ENCODE data around the gene ZNF512. TPM values are rescaled to one million over a fixed set of nuclear protein-coding genes. Genes with fewer than 3 reads are reported as not detected.
"Not testable (repeated sequence)": the region's sequence is repeated elsewhere in the genome, so short reads cannot be mapped to it uniquely, and the experiment has no call there.

The ZNF512 gene
- polyA plus RNA-seq, 2 of the 4 experiments (the other 2 are of a cell fraction) = 25.3 to 55.4 TPM

- CTCF ChIA-PET = no interaction called here
- FAIRE-seq = no peak
Measured at GRCh38 chr2:27593240-27593639, 10.4 kb downstream of the ZNF512 start.

DNA sequence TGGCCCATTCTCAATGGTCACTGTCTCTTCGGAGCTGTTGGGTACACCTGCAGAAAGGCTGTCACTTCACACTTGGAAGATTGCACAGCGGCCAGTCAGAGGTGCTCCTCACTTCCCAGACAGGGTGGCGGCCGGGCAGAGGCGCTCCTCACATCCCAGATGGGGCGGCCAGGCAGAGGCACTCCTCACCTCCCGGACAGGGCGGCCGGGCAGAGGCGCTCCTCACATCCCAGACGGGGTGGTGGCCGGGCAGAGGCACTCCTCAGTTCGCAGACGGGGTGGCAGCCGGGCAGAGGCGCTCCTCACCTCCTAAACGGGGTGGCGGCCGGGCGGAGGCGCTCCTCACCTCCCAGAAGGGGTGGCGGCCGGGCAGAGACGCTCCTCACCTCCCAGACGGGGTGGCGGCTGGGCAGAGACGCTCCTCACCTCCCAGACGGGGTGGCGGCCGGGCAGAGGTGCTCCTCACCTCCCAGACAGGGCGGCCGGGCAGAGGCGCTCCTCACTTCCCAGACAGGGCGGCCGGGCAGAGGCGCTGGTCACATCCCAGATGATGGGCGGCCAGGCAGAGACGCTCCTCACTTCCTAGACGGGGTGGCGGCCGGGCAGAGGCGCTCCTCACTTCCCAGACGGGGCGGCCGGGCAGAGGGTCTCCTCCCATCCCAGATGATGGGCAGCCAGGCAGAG, 11.3 kb downstream of the ZNF512 start:
- CTCF ChIA-PET, H3K4me2 ChIP-seq: not testable (repeated sequence)

More at GRCh38 chr2:27593240-27593639, 10.4 kb downstream of the ZNF512 start:
- Histone ChIP-seq H3K4me1 (peaks cover 6% of the 10 kb centered on the region; the same call in 1 of the 3 replicates), H3K4me2 (no peak overlapping the region), H3K9me3 (peaks cover 10% of the 10 kb centered on the region; the same call in 2 of the 3 replicates), H3K4me3 (no peak overlapping the region), H3K27ac (no peak overlapping the region)
- WGBS (ENCODE audit: missing lambda C conversion rate) = 98% methylated on average over 2 of the region's 2 CpGs
- DNase-seq (ENCODE audit: low read depth in 1 of 2, low spot score in 1 of 2) (no peak), ATAC-seq (no peak)
- POLR2A ChIA-PET = no interaction called here
- TF ChIP-seq SREBF2 (IDR thresholded peaks at IDR 0.05) (no peak), NPAS2 (CRISPR knock-in tag; IDR thresholded peaks at IDR 0.05; ENCODE audit: borderline replicate concordance) (no peak), RCOR1 (IDR thresholded peaks at IDR 0.05; ENCODE audit: low read depth, low read length) (no peak), RFX5 (IDR thresholded peaks at IDR 0.05) (no peak), HDAC2 (IDR thresholded peaks at IDR 0.05) (no peak), EP300 (IDR thresholded peaks at IDR 0.05) (no peak), MAX (IDR thresholded peaks at IDR 0.05) (no peak), JUNB (IDR thresholded peaks at IDR 0.05) (no peak), KDM1A (IDR thresholded peaks at IDR 0.05; ENCODE audit: low read depth) (no peak), RARB (CRISPR knock-in tag; IDR thresholded peaks at IDR 0.05) (no peak), MAZ (IDR thresholded peaks at IDR 0.05; ENCODE audit: borderline replicate concordance, low read depth, low read length) (no peak), HOXB13 (CRISPR knock-in tag; IDR thresholded peaks at IDR 0.05; ENCODE audit: low read depth) (no peak), NR3C1 (IDR thresholded peaks at IDR 0.05) (no peak), EHF (CRISPR knock-in tag; IDR thresholded peaks at IDR 0.05) (no peak)
- TF ChIP-seq, protein P1, sequence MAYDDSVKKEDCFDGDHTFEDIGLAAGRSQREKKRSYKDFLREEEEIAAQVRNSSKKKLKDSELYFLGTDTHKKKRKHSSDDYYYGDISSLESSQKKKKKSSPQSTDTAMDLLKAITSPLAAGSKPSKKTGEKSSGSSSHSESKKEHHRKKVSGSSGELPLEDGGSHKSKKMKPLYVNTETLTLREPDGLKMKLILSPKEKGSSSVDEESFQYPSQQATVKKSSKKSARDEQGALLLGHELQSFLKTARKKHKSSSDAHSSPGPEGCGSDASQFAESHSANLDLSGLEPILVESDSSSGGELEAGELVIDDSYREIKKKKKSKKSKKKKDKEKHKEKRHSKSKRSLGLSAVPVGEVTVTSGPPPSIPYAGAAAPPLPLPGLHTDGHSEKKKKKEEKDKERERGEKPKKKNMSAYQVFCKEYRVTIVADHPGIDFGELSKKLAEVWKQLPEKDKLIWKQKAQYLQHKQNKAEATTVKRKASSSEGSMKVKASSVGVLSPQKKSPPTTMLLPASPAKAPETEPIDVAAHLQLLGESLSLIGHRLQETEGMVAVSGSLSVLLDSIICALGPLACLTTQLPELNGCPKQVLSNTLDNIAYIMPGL (CRISPR knock-in tag; IDR thresholded peaks at IDR 0.05; ENCODE audit: borderline replicate concordance) = no peak
- TF ChIP-seq, protein P2, sequence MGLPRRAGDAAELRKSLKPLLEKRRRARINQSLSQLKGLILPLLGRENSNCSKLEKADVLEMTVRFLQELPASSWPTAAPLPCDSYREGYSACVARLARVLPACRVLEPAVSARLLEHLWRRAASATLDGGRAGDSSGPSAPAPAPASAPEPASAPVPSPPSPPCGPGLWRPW (IDR thresholded peaks at IDR 0.05) = no peak

DNA sequence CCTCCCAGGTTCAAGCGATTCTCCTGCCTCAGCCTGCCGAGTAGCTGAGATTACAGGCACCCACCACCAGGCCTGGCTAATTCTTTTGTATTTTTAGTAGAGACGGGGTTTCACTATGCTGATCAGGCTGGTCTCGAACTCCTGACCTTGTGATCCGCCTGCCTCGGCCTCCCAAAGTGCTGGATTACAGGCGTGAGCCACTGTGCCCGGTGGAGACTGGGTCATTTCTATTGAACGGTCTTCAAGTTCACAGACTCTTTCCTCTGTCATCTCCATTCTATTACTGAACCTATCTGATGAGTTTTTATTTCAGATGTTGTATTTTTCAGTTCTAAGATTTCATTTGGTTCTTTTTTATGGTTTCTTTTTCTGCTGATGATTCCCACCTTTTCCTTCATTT, 12.6 kb downstream of the ZNF512 start:
- H3K4me3 ChIP-seq; DNase-seq (ENCODE audit: low read depth in 1 of 2, low spot score in 1 of 2); POLR2A ChIA-PET; CTCF ChIA-PET; H3K4me2 ChIP-seq; H3K4me1 ChIP-seq; FAIRE-seq; H3K27ac ChIP-seq; ATAC-seq: not testable (repeated sequence)
- WGBS (ENCODE audit: missing lambda C conversion rate) = 98% methylated on average over 9 of the region's 9 CpGs
- H3K9me3 ChIP-seq = peaks cover 10% of the 10 kb centered on the region; the same call in 2 of the 3 replicates

More for the DNA sequence above, 11.3 kb downstream of the ZNF512 start:
- POLR2A ChIA-PET; H3K27ac ChIP-seq; ATAC-seq; H3K4me3 ChIP-seq; FAIRE-seq; H3K4me1 ChIP-seq; DNase-seq (ENCODE audit: low read depth in 1 of 2, low spot score in 1 of 2): not testable (repeated sequence)
- peaks cover 10% of the 10 kb centered on the region; the same call in 2 of the 3 replicates for H3K9me3 ChIP-seq
- 95% methylated on average over 23 of the region's 45 CpGs for WGBS (ENCODE audit: missing lambda C conversion rate)

DNA sequence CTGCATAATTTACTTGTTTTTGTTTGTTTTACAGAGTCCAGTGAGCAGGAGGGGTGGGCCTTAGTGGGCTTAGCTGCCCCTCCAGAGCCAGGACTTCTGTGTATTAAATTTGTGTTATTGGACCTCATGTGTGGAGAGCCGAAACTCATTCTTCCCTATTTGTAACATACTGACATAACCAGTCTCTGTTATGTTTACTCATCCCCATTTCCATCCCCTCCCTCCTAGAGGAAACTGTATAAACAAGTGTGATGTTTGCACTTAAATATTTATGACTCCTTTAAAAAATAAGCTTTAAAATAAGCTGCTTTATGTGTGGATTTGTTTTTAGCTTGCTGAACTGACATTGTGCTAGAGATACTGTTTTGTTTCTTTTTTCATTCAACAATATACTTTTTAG, 13.8 kb downstream of the ZNF512 start:
- ChIA-PET POLR2A (interaction anchor here (1.3 kb wide), 1 partner anchor 14 kb away, joined by 4 read pairs; the partner anchor contains the start of gene ZNF512), CTCF (interaction anchor here (0.8 to 1.2 kb wide), 3 partner anchors 22 to 25 kb away, joined by 3 to 5 read pairs (median 4); no protein-coding TSS in a partner anchor)
- H3K4me1 ChIP-seq = peaks cover 6% of the 10 kb centered on the region; the same call in 1 of the 3 replicates
- ATAC-seq (no peak), DNase-seq (ENCODE audit: low read depth in 1 of 2, low spot score in 1 of 2) (no peak), FAIRE-seq (no peak)
- H3K9me3 ChIP-seq = peaks cover 10% of the 10 kb centered on the region; the same call in 2 of the 3 replicates
- H3K4me3 ChIP-seq = no peak overlapping the region
- H3K4me2 ChIP-seq = no peak overlapping the region
- 89% methylated on average over 1 of the region's 1 CpG for WGBS (ENCODE audit: missing lambda C conversion rate)
- H3K27ac ChIP-seq = no peak overlapping the region
- TF ChIP-seq KDM5A (IDR thresholded peaks at IDR 0.05) = no peak
- no peak for TF ChIP-seq FOXS1 (CRISPR knock-in tag; IDR thresholded peaks at IDR 0.05)
- no peak for TF ChIP-seq RNF2 (IDR thresholded peaks at IDR 0.05; ENCODE audit: borderline replicate concordance, low read depth)
- TF ChIP-seq RARB (CRISPR knock-in tag; IDR thresholded peaks at IDR 0.05) = no peak
- no peak for TF ChIP-seq POLR2A (IDR thresholded peaks at IDR 0.05; ENCODE audit: low read length)
- TF ChIP-seq, protein P2 (IDR thresholded peaks at IDR 0.05) = no peak
- TF ChIP-seq, protein P1 (CRISPR knock-in tag; IDR thresholded peaks at IDR 0.05; ENCODE audit: borderline replicate concordance) = no peak
- TF ChIP-seq CBX8 (IDR thresholded peaks at IDR 0.05) = no peak
- no peak for TF ChIP-seq NFE2L2 (conservative IDR thresholded peaks at IDR 0.05; ENCODE audit: low read length)
- no peak for TF ChIP-seq EHMT2 (IDR thresholded peaks at IDR 0.05; ENCODE audit: low read depth)
- TF ChIP-seq, protein P3, sequence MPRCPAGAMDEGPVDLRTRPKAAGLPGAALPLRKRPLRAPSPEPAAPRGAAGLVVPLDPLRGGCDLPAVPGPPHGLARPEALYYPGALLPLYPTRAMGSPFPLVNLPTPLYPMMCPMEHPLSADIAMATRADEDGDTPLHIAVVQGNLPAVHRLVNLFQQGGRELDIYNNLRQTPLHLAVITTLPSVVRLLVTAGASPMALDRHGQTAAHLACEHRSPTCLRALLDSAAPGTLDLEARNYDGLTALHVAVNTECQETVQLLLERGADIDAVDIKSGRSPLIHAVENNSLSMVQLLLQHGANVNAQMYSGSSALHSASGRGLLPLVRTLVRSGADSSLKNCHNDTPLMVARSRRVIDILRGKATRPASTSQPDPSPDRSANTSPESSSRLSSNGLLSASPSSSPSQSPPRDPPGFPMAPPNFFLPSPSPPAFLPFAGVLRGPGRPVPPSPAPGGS (IDR thresholded peaks at IDR 0.05) = no peak
- no peak for TF ChIP-seq ZC3H11A (IDR thresholded peaks at IDR 0.05)
